NCI-H524 treated with DMSO at 0.1 percent for 48 hours (cell line): ENCODE results near the gene SEMA5A.

ENCODE experiments used
- DNase-seq: peaks from one replicate; lab custom pipeline; 2025; lab: John Stamatoyannopoulos, UW

Gene SEMA5A

DNA sequence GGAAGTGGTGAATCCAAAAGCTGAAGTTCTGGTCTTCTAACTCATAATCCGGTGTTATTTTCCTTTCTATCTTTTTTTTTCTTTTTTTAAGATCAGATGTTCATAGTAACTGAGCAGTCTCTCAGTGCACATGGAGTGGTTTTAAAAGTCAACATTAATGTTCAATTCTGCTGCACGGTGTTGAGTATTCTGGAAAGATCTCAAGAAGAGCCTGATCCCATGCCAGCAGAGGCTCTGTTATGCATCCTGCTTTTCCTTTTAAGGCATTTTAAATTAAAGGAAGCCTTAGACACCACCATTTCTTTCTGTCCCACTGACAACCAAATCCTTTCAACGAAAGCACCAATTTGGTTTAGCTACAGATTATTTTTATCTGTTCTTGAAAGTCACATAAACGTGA lies 33.4 kb downstream of the SEMA5A start:
- DNase-seq: no peak

GRCh38 chr5:9507974-9508373 lies 37.9 kb downstream of the SEMA5A start:
- no peak for DNase-seq

DNA sequence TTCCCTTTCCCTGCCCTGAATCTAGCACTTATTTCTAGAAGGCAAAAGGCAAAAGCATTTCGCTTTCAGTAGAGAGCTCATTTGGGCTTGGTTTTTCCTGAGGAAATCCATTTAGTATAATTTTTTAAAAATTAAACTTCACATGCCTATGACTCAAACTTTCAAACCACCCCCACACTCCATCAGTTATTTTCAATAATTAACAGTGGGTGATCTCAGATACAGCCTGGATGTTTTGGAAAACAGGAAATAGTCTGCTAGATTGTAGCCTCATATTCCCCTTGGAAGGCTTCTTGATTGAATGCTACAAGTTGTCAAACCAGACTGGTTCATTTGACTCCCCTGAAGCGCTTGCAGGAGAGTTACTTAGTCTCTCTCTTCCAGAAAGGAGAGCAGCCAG lies 40.6 kb downstream of the SEMA5A start:
- DNase-seq: no peak

- DNase-seq: no peak
Observed at GRCh38 chr5:9502864-9503263, 43.0 kb downstream of the SEMA5A start.

DNA sequence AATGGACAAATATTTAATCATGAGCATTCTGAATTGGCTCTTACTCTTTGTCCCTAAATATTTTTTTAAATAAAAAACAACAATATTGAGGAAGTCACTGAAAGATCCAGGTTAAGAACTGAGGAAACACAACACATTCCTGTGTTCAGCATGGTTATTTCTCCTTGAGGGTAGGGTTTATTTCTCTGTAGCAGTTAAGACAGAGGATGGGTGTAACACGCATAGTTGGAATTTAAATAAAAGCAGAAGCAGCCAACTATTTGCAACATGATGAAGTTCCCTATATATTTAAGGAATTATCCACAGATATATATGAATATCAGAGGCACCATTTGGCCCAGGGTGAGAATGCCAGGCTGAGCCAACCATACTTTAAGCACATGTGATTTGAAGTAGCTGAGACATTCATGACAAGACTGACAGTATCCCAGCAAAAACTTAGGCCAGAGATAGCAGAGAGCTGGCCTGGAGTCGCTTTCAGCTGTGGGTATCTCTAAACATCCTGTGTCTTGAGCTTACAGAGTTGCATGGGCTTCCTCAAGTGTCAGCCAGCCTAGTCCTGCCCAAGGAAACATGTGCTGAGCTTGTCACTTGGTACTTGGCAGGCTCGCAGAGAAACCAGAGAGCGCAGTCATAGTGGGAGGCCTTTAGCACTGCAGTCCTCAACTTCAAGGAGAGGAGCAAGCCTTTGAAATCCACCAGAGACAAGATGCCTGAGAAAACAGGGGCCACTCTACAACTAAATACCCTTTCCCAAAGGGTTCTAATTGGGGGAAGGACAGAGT lies 43.6 kb downstream of the SEMA5A start:
- no peak for DNase-seq

- DNase-seq: no peak
Observed at GRCh38 chr5:9500625-9501024, 45.2 kb downstream of the SEMA5A start.

- no peak for DNase-seq
Observed at GRCh38 chr5:9500193-9500592, 45.7 kb downstream of the SEMA5A start.

- DNase-seq: no peak
Observed at GRCh38 chr5:9499498-9499876, 46.4 kb downstream of the SEMA5A start.

GRCh38 chr5:9498541-9499497 lies 47.1 kb downstream of the SEMA5A start:
- DNase-seq: no peak

GRCh38 chr5:9497347-9497746 lies 48.5 kb downstream of the SEMA5A start:
- peak; percentile 40 for DNase-seq

DNA sequence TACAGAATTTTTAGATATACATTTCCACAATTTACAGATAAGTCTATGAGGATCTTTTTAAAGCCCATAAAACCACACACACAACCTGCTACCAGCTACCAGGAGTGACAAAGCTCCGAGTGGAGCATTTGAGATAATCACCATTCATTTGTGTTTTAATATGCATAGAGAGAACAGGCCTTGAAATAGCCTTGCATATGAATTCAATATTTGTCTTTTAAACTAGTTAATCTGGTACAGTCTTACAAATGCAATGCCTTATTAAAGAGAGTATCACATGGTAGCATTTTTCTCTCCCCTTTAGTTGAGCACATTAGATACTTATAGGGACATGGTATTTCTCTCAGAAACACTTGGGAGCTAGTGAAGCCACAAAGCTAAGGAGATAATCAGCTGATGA lies 49.1 kb downstream of the SEMA5A start:
- no peak for DNase-seq

DNA sequence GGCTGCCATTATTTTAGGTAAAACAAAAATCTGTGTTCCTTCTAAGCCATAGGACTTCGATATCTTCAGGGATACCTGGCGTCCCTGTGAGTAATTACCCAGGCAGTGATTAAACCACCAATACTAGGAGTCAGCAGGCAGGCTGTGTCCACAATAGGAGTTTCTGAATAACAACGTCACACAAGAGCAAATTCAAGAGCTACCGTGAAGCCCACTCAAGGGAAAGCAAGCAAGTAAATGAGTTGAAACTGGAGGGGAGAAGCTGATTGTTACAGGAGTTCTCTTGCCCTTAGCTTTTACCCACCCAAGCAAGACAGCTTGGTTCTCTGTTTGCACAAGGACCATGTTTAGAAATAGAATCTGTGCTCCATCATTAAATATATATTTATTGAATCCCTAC lies 50.8 kb downstream of the SEMA5A start:
- DNase-seq: no peak

- DNase-seq: no peak
Observed at GRCh38 chr5:9494301-9494700, 51.6 kb downstream of the SEMA5A start.

- no peak for DNase-seq
Observed at GRCh38 chr5:9490494-9491097, 55.3 kb downstream of the SEMA5A start.

DNA sequence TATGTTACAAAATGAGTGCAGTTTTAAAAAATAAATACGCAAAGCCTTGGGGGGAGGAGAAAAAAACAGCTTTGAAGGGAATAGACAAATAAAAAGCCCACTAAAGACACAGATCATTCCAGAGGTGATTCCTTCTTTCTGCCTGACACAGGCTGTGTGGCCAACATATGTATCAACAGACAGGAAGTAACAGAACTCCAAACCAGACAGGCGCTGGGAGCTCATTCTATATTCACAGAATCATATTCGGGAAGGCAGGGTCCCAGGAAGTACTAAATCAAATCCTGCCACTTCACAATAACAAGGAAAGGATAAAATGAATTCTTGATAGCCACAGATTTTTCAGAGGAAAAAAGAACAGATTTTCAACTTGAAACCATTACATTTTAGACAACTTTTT lies 62.1 kb downstream of the SEMA5A start:
- DNase-seq: no peak

DNA sequence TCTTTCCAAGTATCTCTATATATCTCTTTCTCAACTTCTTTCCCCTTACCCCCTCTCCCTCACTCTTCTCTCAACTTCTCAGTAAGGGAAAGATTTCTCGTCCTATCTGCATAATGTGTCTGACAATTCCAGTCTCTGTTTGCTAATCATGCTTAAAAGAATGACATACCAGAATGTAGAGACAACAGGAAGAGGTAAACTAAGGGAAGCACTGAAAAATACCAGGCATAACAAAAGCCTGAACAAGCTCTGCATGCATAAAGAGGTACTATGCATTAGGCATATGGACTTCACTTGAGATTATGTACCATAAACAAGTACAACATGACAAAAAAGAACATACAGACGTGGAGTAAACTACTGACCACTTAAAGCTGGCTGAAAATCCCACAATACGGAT lies 62.6 kb downstream of the SEMA5A start:
- no peak for DNase-seq

DNA sequence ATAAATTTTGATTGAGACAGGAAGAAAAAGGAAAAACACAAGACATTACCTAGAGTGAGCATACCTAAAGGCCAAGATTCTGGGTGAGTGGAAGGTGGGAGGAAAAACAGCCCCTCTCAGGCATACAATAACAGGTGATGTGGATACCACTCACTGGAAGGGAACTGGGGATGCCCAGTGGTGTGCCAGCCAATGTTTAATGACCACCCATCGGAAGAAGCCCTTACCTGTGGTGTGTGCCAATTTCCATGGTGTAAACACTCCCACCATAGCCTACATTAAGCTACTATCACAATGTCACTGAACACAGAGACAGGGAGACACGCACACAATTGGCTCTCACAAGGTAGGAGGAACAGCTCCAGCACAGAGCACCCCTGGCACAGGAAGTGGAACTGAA lies 63.5 kb downstream of the SEMA5A start:
- DNase-seq: no peak

GRCh38 chr5:9480499-9480898 lies 65.4 kb downstream of the SEMA5A start:
- DNase-seq: no peak

DNA sequence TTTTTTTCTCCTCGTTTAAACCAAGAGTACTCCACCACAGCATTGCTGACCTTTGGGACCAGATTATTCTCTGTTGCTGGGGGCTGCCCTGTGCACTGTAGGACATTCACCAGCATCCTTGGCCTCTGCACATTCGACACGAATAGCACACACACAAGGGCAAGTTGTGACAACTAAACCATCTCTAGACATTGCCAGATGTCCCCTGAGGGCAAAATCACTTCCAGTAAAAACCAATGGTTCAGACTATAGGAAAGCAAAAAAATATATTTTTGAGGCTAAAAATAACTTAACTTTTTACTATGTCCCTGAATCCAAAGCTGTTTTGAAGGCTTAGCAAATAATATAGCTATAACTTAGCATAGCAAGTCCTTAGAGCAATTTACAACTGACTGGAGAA lies 65.9 kb downstream of the SEMA5A start:
- DNase-seq: no peak

DNA sequence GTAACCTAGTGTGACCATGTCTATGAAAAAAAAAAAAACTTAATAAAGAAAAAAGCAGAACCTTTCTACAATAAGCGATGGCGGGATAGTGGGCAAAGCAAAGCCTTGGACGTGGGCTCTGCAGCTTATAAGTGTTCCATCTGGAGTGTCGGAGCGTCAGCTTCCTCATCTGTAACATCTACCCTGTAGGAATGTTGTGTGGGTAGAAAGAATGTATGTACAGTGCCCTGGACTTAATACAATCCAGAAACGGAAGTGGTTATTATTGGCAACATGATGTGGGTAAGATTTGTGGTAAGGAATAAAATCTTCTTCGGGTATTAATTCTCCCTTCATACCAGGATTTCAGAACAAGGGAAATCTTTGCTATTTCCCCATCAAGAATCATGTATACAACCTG lies 66.5 kb downstream of the SEMA5A start:
- no peak for DNase-seq

DNA sequence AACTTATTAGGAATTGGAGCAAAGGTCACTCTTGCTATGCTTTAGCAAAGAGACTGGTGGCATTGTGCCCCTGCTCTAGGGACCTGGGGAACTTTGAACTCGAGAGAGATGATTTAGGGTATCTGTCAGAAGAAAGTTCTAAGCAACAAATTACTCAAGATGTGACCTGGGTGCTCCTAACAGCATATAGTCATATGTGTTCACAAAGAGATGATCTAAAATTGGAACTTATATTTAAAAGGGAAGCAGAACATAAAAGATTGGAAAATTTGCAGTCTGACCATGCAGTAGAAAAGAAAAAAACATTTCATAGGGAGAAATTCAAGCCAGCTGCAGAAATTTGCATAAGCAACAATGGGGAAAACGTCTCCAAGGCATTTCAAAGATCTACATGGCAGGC lies 68.3 kb downstream of the SEMA5A start:
- DNase-seq: no peak

DNA sequence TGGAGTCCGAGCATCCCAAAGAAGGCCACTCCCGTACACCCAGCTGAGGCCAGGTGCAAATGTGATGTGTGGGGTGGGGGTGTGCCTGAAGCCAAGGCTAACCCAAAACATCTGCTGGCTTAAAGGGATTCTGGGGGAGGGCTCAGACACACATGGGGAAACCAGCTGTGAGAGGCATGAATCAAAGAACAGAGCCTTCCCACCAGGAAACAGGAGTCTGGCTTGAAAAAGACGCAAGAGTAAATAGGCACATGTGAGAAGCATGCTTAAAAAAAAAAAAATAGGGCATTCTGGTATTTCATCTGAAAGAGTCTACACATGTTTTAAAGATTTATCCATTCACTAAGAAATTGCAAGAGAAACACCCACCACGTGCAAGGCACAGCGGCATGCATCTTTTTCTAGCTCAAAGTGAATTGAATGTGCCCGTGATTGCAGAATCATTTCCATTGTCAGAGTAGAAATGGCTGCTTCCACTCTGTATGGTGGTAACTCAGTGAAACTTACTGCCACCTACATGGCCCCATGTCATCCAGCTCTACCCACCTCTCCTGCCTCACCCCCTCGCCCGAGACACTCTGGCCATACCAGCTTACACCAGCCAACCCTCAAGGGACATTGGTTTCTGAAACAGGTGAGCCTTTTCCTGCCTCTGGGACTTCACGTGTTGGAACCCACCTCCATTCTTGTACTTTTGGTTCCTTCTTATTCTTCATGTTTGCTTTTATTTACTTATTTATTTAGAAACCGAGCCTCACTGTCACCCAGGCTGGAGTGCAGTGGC lies 71.5 kb downstream of the SEMA5A start:
- DNase-seq: no peak
